HepG2 (cell line): ENCODE results near the gene CDC40. TPM values are rescaled to one million over a fixed set of nuclear protein-coding genes. Genes with fewer than 3 reads are reported as not detected.

Experiments used
- ARID4A ChIP-seq: sonication (generic); formaldehyde crosslinking; IDR thresholded peaks from 2 replicates; pipeline ENCODE4 v1.5.0; 2020; ENCODE audit warnings: mild to moderate bottlenecking, missing genetic modification reagents, borderline replicate concordance
- EP300 ChIP-seq, 3 experiments: sonication (generic) in 1 of 3; formaldehyde crosslinking in 1 of 3; IDR thresholded peaks; 2 replicates each; pipeline versions ENCODE4 v1.5.1 to v1.6.1; 2011 to 2020; ENCODE audit warnings: low read depth in 2 of 3, low read length in 2 of 3, borderline replicate concordance in 1 of 3, improper control_type of control experiment in 1 of 3, mild to moderate bottlenecking in 1 of 3, missing genetic modification reagents in 1 of 3, moderate library complexity in 1 of 3
- KLF16 ChIP-seq, 2 experiments: sonication (generic) in 1 of 2; formaldehyde crosslinking in 1 of 2; IDR thresholded peaks; 2 replicates each; pipeline versions ENCODE4 v1.6.1 to v1.8.0; 2016 to 2023; ENCODE audit warnings: missing genetic modification reagents in 2 of 2, missing compliant biosample characterization in 1 of 2
- PLSCR1 ChIP-seq: sonication (generic); formaldehyde crosslinking; IDR thresholded peaks from 2 replicates; pipeline ENCODE4 v1.5.0; 2020; ENCODE audit warnings: missing genetic modification reagents, mild to moderate bottlenecking, borderline replicate concordance
- ZNF382 ChIP-seq: sonication (generic); formaldehyde crosslinking; IDR thresholded peaks from 2 replicates; pipeline ENCODE4 v1.5.0; 2020; ENCODE audit warnings: missing genetic modification reagents, mild to moderate bottlenecking, borderline replicate concordance
- polyA plus RNA-seq, 8 experiments: library from polyadenylated mRNA; depleted of rRNA in 3 of 8; stranded (reverse) in 7 of 8; unstranded in 1 of 8; fragments of >200 nt; fragmentation: Illumina TruSeq in 4 of 8; extraction: Trizol in 4 of 8; gene quantifications; 2 replicates each; pipeline versions ENCODE4 v1.2.1 to v1.2.3, GENCODE V29; 2011 to 2016; ENCODE audit warnings: low read depth in 4 of 8, missing spikeins in 1 of 8, mixed read lengths in 1 of 8; ENCODE audit not compliant: insufficient read depth in 1 of 8
- total RNA-seq, 5 experiments: library from RNA; depleted of rRNA; stranded (reverse); fragments of >200 nt; fragmentation: Illumina TruSeq; extraction: Trizol; gene quantifications; 2 replicates each; pipeline ENCODE4 v1.2.3, GENCODE V29; 2016; ENCODE audit warnings: low read depth in 1 of 5
- TF ChIP-seq, protein P1 (sequence below): sonication (generic); formaldehyde crosslinking; IDR thresholded peaks from 2 replicates; pipeline ENCODE4 v1.8.0; 2022; ENCODE audit warnings: mild to moderate bottlenecking, missing genetic modification reagents, moderate library complexity
- TF ChIP-seq, protein P2 (sequence below): sonication (generic); formaldehyde crosslinking; IDR thresholded peaks from 2 replicates; pipeline ENCODE4 v1.4.0; 2020; ENCODE audit warnings: missing genetic modification reagents, borderline replicate concordance

CDC40 gene
- total and polyA plus RNA-seq, 2 of the 13 experiments (the other 11 are each of a cell fraction or from before 2014, with no cell fraction given), result 11.4 to 21.5 TPM

GRCh38 chr6:110221738-110222137 is 41.5 kb downstream of the CDC40 start (continued):
- TF ChIP-seq KLF16 (CRISPR knock-in tag; IDR thresholded peaks at IDR 0.05) (no peak), ARID4A (CRISPR knock-in tag) (no peak), ZNF382 (no peak), EP300 (IDR thresholded peaks at IDR 0.05; ENCODE audit: low read depth in 2 of 2, low read length in 2 of 2) (no peak), EP300 (CRISPR knock-in tag; IDR thresholded peaks at IDR 0.05; ENCODE audit: borderline replicate concordance) (no peak), PLSCR1 (CRISPR knock-in tag) (no peak)
- TF ChIP-seq, protein P1, sequence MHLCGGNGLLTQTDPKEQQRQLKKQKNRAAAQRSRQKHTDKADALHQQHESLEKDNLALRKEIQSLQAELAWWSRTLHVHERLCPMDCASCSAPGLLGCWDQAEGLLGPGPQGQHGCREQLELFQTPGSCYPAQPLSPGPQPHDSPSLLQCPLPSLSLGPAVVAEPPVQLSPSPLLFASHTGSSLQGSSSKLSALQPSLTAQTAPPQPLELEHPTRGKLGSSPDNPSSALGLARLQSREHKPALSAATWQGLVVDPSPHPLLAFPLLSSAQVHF (CRISPR knock-in tag), result no peak
- TF ChIP-seq, protein P2, sequence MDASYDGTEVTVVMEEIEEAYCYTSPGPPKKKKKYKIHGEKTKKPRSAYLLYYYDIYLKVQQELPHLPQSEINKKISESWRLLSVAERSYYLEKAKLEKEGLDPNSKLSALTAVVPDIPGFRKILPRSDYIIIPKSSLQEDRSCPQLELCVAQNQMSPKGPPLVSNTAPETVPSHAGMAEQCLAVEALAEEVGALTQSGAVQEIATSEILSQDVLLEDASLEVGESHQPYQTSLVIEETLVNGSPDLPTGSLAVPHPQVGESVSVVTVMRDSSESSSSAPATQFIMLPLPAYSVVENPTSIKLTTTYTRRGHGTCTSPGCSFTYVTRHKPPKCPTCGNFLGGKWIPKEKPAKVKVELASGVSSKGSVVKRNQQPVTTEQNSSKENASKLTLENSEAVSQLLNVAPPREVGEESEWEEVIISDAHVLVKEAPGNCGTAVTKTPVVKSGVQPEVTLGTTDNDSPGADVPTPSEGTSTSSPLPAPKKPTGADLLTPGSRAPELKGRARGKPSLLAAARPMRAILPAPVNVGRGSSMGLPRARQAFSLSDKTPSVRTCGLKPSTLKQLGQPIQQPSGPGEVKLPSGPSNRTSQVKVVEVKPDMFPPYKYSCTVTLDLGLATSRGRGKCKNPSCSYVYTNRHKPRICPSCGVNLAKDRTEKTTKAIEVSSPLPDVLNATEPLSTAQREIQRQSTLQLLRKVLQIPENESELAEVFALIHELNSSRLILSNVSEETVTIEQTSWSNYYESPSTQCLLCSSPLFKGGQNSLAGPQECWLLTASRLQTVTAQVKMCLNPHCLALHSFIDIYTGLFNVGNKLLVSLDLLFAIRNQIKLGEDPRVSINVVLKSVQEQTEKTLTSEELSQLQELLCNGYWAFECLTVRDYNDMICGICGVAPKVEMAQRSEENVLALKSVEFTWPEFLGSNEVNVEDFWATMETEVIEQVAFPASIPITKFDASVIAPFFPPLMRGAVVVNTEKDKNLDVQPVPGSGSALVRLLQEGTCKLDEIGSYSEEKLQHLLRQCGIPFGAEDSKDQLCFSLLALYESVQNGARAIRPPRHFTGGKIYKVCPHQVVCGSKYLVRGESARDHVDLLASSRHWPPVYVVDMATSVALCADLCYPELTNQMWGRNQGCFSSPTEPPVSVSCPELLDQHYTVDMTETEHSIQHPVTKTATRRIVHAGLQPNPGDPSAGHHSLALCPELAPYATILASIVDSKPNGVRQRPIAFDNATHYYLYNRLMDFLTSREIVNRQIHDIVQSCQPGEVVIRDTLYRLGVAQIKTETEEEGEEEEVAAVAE (CRISPR knock-in tag), result no peak
